Measurements from ENCODE around the gene ASIC3.

ASIC3 gene

DNA sequence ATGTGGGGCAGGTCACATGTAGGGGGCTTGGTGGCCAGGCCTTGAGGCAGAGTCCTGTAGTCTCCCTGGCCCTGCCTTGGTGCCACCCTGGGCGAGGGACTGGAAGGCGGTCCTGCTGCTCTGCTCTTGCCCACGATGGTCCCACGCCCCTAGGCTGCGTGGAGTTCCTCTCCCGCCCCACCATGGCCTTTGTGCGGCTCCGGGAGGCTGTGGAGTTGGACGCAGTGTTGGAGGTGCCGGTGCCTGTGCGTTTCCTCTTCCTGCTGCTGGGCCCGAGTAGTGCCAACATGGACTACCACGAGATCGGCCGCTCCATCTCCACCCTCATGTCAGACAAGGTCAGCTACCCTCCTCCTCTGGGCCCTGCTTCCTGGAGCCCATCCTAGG lies 22.2 kb downstream of the ASIC3 start:
- in situ Hi-C loops (cut with MboI; ENCODE audit: low sequenced_read_pairs), result no loop called here

GRCh38 chr7:151071032-151071866 lies 22.9 kb downstream of the ASIC3 start:
- in situ Hi-C loops (cut with MboI; ENCODE audit: low sequenced_read_pairs), result no loop called here

DNA sequence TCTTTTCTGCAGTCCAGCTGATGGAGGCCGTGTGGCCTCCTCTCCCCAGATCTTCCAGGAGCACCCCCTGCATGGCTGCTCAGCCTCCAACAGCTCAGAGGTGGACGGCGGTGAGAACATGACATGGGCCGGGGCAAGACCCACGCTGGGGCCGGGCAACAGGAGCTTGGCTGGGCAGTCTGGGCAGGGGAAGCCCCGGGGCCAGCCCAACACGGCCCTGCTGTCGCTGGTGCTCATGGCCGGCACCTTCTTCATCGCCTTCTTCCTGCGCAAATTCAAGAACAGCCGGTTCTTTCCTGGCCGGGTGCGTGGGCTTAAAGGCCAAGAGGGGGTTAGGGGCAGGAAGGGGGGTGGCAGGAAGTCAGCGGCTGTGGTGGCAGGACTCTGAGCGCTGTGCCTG lies 25.7 kb downstream of the ASIC3 start:
- in situ Hi-C loops (cut with MboI; ENCODE audit: low sequenced_read_pairs), result no loop called here

DNA sequence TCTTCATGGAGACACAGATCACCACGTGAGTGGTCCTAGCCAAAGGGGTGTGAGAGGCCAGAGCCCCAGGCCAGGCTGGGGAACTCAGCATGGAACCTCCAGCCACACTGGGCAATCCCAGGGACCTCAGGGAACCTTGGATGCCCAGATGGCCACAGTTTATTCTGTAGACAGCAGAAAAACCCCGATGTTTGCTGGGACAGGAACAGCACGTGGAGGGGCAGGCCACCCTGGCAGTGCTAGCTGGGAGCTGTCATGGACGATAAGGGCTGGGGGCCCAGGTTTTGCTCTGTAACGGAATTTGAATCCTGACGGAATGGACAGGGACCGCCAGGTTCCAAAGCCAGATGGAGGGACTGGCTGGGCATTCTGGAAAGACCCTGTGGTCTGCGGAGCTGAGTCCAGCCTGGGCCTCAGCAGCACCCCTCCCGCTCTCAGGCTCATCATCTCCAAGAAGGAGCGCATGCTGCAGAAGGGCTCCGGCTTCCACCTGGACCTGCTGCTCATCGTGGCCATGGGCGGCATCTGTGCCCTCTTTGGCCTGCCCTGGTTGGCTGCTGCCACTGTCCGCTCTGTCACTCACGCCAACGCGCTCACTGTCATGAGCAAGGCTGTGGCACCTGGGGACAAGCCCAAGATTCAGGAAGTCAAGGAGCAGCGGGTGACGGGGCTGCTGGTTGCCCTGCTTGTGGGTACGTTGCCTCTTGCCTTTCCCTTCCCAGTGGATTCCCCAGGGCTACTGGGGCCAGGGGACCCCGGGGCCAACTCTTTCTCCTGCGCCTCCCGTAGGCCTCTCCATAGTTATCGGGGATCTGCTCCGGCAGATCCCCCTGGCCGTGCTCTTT lies 26.7 kb downstream of the ASIC3 start:
- in situ Hi-C loops (cut with MboI; ENCODE audit: low sequenced_read_pairs), result no loop called here

GRCh38 chr7:151075662-151075971 lies 27.3 kb downstream of the ASIC3 start:
- in situ Hi-C loops (cut with MboI; ENCODE audit: low sequenced_read_pairs), result no loop called here

DNA sequence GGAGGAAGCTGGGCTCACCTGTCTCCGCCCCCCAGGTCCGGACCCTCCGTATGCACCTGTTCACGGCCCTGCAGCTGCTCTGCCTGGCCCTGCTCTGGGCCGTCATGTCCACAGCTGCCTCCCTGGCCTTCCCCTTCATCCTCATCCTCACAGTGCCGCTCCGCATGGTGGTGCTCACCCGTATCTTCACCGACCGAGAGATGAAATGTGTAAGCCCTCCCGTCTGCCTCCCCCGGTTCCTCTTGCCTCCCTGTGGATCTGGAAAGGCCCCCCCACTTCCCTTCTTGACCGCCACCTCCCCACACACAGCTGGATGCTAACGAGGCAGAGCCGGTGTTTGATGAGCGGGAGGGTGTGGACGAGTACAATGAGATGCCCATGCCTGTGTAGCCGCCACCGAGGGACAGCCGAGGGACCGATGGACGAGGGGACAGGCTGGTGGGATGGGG lies 27.7 kb downstream of the ASIC3 start:
- in situ Hi-C loops (cut with MboI; ENCODE audit: low sequenced_read_pairs), result no loop called here

DNA sequence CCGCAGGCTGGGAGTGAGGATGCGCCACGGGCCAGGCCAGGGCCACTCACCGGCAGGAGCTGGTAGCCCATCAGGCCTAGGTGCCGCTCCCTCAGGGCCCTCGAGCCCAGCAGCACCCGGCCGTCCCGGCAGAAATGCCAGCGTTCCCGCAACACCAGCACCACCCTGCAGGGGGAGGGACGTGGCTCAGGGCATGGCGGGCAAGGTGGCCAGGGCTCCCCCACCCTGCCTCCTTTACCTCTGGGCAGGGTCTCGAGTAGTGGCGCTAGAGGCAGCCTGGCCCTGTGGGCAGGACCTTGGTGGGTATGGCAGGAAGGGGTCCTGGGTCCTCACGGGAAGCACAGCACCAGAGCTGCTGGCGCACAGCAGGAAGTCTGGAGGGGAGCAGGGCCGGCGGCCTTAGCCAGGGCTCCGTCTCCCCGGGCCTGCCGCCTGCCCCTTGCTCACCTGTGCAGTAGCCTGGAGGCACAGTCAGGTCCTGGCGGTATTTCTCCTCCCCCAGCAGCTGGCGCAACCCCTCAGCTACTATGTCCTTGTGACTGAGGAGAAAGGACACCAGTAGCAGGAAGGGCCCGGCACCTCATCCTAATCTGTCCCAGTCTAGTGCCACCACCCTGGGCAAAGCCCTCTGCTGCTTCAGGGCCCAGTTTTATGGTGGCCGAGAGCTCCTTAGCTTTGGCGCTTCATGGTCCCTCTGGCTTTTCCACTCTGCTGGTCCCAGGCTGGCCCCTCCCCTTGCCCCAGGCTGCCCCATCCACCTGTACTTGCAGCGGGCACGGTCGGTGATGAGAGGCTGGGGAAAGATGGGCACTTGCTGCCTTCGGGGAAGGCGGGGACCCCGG lies 28.8 kb downstream of the ASIC3 start:
- in situ Hi-C loops (cut with MboI; ENCODE audit: low sequenced_read_pairs), result no loop called here

- in situ Hi-C loops (cut with MboI; ENCODE audit: low sequenced_read_pairs), result no loop called here
Measured at GRCh38 chr7:151077705-151078232, 29.4 kb downstream of the ASIC3 start.

GRCh38 chr7:151078233-151079040 lies 30.1 kb downstream of the ASIC3 start:
- in situ Hi-C loops (cut with MboI; ENCODE audit: low sequenced_read_pairs), result no loop called here

DNA sequence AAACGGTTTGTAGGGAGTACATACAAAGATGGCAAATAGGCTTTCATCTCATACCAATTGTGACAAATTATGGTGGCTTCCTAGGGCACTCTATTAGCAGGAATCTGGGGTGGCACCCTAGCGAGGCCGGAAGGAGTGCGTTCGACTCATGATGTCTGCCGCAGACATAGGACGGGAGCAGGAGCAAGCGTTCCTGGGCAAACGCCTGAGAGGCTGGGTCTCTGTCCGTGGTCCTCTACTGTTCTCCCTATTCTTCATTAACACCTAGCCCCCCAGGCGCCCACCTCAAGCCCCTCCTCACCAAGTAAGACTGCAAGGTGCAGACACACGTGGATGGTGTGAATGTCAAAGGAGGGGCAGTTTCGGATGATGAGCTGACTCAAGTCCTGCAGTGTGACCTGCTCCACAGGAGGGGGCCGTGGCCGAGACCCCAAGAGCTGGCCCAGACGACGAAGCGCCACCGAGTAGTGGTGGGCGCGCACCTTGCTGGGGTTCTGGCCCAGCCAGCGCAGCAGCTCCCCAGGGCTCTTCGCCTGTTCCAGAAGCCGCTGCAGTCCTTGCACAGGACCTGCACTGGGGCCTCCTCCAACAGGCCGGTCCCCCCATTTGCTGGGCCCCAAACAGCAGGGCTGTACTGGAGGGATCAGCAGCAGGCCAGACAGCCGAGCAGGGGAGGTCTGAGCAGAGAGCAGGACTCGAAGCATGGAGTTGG lies 31.0 kb downstream of the ASIC3 start:
- in situ Hi-C loops (cut with MboI; ENCODE audit: low sequenced_read_pairs), result no loop called here

DNA sequence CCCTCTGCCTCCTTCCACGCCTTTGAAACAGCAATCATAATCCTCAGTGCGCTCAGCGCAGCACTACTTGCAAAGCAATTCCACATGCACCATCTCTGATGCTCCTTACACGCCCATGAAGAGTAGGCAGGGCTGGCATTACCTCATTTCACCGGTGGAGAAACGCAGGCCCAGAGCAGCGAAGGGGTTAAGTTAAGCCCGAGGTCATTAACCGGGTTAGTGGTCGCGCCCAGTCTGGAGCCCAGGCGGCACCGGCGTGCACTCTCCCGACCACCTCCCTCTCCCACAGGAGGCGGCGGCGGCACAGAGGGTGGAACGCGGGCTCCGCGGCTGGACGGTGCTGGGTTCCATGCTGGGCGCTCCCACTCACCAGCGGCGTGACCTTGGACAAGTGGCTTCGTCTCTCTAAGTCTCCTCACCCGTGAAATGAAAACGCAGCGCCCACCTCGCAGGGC lies 31.8 kb downstream of the ASIC3 start:
- in situ Hi-C loops (cut with MboI; ENCODE audit: low sequenced_read_pairs), result no loop called here

DNA sequence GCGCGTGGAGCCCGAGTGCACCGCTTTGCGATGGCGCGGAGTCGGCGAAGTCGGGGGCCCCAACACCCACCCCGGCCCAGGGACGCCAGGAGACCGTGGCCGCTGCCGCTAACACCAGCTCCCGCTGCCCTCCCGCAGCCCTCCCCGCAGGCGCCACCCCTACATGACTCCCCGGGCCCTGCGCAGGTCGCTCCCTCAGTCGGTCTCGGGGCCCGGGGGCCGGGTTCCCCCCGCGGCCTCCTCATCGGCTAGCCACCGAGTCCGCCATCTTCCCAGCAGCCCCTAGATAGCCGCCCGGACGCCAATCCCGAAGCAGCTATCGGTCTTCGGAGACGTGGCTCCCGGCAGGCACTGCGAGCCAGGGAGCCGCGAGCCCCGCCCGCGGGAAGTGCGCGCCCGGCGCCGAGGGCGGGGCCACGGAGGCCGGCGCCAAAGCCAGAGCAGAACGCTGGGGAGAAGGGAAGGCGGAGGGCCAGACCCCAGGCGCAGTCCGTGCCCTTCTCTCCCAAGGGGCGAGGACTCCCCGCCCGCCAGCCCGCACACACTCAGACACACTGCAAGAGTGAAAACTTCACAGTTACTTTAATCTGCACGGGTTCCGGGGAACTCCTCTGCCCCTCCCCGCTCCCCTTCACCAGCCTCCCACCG lies 32.3 kb downstream of the ASIC3 start, which contains the start of gene FASTK:
Gene FASTK, minus strand, starts transcription at position 288 of the 648 bp plus-strand sequence. Its CDS starts 43 bp downstream, at position 245.
- in situ Hi-C loops (cut with MboI; ENCODE audit: low sequenced_read_pairs), result no loop called here

- in situ Hi-C loops (cut with MboI; ENCODE audit: low sequenced_read_pairs), result no loop called here
Measured at GRCh38 chr7:151081170-151082101, 33.1 kb downstream of the ASIC3 start.

DNA sequence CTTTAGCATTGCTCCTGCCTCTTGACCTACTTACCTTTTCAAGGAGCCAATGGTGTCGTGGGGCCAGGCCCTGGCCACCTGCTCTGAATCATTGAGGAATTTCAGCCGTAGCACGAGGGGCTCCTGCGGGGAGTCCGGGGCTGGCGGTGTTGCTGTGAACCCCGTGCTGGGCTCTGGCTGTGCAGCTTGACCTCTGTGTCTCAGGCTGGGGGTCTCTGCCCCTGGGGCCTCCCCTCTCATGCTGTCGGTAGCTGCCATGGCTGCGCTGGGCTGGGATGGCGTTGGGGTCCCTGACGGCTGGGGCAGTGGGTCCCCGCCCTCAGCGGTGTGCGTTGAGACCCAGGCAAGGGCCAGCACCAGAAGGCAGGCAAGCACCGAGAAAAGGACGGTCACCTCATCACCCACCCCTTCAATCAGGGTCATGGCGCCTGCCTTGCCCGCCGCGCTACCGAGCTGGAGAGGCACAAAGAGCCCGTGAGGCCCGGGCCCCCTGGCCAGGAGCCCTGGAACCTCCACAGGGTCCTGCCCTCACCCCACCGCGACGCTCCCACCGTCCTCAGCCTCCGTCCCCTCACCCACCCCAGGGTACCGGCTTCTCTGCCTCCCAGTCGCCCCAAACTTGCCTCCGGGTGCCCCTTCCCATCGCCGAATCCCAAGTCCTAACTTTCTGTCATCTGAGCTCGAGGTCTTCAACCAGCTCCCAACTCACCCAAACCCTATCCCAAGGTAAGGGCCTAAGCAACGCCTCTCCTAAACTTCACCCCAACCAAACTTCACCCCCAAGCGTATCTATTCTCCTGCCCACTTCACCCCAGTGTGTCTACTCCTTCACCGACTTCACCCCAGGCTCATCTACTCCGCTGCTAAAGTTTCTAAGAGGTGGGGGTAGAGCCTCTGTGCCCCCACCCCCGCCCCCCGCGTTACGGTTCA lies 34.1 kb downstream of the ASIC3 start:
- in situ Hi-C loops (cut with MboI; ENCODE audit: low sequenced_read_pairs), result no loop called here

GRCh38 chr7:151083071-151083823 lies 34.9 kb downstream of the ASIC3 start, which contains the start of gene TMUB1:
TSS of gene TMUB1 (minus strand) at chr7:151083493. CDS start at chr7:151082563, 930 bp downstream.
- in situ Hi-C loops (cut with MboI; ENCODE audit: low sequenced_read_pairs), result no loop called here

- in situ Hi-C loops (cut with MboI; ENCODE audit: low sequenced_read_pairs), result no loop called here
Measured at GRCh38 chr7:151083824-151084160, 35.5 kb downstream of the ASIC3 start.

Measured in hTERT RPE-1 (cell line).